ENCODE measurements around the gene LBR. TPM values are rescaled to one million over a fixed set of nuclear protein-coding genes. Genes with fewer than 3 reads are reported as not detected.
"Not testable (repeated sequence)": the region's sequence is repeated elsewhere in the genome, so short reads cannot be mapped to it uniquely, and the experiment has no call there.

Gene LBR
- total and polyA plus RNA-seq, 2 experiments from 2014 or later: 22.0 to 27.0 TPM

DNA sequence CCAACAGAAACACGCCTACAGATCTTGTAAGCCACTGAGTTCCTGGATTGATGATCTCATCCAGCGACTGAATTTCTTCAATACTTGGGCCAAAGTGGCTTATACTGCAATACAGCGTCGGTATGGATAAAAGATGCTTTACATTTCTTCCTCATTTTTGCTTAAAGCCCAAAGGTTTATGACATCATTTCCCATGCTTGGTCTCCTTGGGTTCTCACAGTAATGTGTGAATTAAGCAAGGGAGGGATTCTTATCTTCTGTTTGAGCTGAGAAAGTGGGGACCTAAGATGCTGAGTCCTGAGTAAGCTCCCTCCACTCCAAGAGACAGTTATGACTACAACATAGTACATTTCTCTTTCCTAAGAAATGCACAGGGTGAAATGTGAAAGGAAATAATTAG is 39.5 kb downstream of the LBR start:
- TF ChIP-seq, protein P1, sequence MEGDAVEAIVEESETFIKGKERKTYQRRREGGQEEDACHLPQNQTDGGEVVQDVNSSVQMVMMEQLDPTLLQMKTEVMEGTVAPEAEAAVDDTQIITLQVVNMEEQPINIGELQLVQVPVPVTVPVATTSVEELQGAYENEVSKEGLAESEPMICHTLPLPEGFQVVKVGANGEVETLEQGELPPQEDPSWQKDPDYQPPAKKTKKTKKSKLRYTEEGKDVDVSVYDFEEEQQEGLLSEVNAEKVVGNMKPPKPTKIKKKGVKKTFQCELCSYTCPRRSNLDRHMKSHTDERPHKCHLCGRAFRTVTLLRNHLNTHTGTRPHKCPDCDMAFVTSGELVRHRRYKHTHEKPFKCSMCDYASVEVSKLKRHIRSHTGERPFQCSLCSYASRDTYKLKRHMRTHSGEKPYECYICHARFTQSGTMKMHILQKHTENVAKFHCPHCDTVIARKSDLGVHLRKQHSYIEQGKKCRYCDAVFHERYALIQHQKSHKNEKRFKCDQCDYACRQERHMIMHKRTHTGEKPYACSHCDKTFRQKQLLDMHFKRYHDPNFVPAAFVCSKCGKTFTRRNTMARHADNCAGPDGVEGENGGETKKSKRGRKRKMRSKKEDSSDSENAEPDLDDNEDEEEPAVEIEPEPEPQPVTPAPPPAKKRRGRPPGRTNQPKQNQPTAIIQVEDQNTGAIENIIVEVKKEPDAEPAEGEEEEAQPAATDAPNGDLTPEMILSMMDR (IDR thresholded peaks at IDR 0.05; ENCODE audit: low read depth, low read length): no peak
- no peak overlapping the region for H3K4me3 ChIP-seq
- no peaks in the 10 kb centered on the region for H3K9me3 ChIP-seq (ENCODE audit: low read depth)
- H3K36me3 ChIP-seq: no peaks in the 10 kb centered on the region
- no peaks in the 10 kb centered on the region for H3K4me1 ChIP-seq (ENCODE audit: low read depth)
- peak in 1 of 2 donors; percentile 45 for DNase-seq (ENCODE audit: low read depth in 1 of 2, low spot score in 1 of 2)
- H3K27ac ChIP-seq: no peak overlapping the region
- H3K27me3 ChIP-seq: no peaks in the 10 kb centered on the region

DNA sequence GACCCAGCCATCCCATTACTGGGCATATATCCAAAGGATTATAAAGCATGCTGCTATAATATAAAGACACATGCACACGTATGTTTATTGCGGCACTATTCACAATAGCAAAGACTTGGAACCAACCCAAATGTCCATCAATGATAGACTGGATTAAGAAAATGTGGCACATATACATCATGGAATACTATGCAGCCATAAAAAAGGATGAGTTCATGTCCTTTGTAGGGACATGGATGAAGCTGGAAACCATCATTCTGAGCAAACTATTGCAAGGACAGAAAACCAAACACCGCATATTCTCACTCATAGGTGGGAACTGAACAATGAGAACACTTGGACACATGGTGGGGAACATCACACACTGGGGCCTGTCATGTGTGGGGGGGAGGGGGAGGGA is 41.0 kb downstream of the LBR start:
- DNase-seq (ENCODE audit: low read depth in 1 of 2, low spot score in 1 of 2); H3K9me3 ChIP-seq (ENCODE audit: low read depth); H3K4me3 ChIP-seq; H3K36me3 ChIP-seq; H3K27ac ChIP-seq; H3K4me1 ChIP-seq (ENCODE audit: low read depth); H3K27me3 ChIP-seq: not testable (repeated sequence)

DNA sequence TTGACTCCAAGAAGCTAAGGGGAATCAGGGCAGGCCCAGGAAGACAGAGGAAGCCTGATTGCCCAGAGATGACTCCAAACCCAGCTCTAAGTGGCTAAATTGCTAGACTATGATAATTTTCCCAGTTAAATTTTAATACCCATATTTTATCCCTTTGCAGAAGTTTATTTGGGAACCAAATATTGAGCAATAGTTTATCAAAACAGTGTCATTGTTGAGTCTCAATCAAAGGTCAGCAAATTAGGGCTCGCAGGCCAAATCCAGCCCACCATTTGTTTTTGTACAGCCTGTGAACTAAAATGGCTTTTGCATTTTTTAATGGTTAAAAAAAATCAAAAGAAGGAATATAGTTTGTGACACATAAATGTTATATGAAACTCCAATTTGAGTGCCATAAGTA is 47.1 kb downstream of the LBR start:
- no peak for DNase-seq (ENCODE audit: low read depth in 1 of 2, low spot score in 1 of 2)
- H3K36me3 ChIP-seq: no peaks in the 10 kb centered on the region
- H3K27me3 ChIP-seq: peaks cover 3% of the 10 kb centered on the region
- H3K4me3 ChIP-seq: no peak overlapping the region
- TF ChIP-seq, protein P1 (IDR thresholded peaks at IDR 0.05; ENCODE audit: low read depth, low read length): no peak
- H3K4me1 ChIP-seq (ENCODE audit: low read depth): no peaks in the 10 kb centered on the region
- no peaks in the 10 kb centered on the region for H3K9me3 ChIP-seq (ENCODE audit: low read depth)
- H3K27ac ChIP-seq: no peak overlapping the region

DNA sequence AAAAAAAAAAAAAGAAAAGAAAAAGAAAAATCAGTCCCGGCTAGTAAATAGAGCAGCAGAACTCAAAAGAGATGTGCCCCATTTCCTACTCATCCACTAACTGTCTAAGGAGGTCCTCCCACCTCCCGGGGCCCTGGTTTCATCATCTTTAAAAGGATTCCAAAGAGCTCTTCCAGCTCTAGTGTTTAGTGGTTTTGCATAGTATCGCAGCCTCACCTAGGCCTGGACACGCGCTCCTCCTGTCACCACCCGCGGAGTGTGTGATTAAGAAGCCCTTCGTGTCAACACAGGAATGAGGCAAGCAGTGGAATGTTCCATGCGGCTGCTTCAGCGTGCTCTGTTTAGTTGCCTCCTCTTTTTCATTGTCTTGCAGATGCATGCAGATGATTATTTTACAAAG is 49.0 kb downstream of the LBR start:
- no peaks in the 10 kb centered on the region for H3K4me1 ChIP-seq (ENCODE audit: low read depth)
- H3K9me3 ChIP-seq (ENCODE audit: low read depth): no peaks in the 10 kb centered on the region
- peaks cover 3% of the 10 kb centered on the region for H3K27me3 ChIP-seq
- H3K4me3 ChIP-seq: no peak overlapping the region
- TF ChIP-seq, protein P1 (IDR thresholded peaks at IDR 0.05; ENCODE audit: low read depth, low read length): no peak
- H3K27ac ChIP-seq: no peak overlapping the region
- no peaks in the 10 kb centered on the region for H3K36me3 ChIP-seq
- DNase-seq (ENCODE audit: low read depth in 1 of 2, low spot score in 1 of 2): peak; percentile 78 to 86

DNA sequence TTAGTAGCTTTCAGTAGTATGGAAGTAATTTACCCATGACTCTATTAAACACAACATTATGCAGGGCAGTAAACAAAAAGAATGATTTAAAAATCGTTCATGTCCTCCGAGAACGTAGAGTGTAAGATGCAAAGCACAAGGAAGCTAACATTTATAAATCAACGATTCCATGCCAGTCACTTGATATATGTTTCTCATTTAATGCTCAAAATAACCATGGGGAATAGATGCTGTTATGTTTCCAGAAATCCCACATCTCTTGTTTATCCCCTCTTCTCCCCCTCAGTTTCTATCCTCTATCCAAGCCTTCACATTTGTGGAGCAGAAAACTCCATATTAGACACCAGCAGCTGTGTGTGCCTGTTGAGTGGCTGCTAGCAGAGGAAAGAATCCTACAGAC is 52.8 kb downstream of the LBR start:
- TF ChIP-seq, protein P1 (IDR thresholded peaks at IDR 0.05; ENCODE audit: low read depth, low read length): no peak
- peaks cover 3% of the 10 kb centered on the region for H3K27me3 ChIP-seq
- H3K36me3 ChIP-seq: no peaks in the 10 kb centered on the region
- no peak for DNase-seq (ENCODE audit: low read depth in 1 of 2, low spot score in 1 of 2)
- no peaks in the 10 kb centered on the region for H3K9me3 ChIP-seq (ENCODE audit: low read depth)
- H3K27ac ChIP-seq: no peak overlapping the region
- no peaks in the 10 kb centered on the region for H3K4me1 ChIP-seq (ENCODE audit: low read depth)
- no peak overlapping the region for H3K4me3 ChIP-seq

DNA sequence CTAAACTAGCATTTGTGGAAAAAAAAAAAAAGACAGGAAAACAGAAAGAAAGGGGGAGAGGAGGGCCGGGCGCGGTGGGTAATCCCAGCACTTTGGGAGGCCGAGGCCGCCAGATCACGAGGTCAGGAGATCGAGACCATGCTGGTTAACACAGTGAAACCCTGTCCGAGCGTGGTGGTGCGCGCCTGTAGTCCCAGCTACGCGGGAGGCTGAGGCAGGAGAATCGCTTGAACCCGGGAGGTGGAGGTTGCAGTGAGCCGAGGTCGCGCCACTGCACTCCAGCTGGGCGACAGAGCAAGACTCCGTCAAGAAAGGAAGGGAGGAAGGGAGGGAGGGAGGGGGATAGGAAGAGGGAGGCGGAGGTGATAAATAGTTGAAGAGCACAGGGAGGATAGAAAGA is 54.7 kb downstream of the LBR start:
- H3K4me3 ChIP-seq: no peak overlapping the region
- H3K36me3 ChIP-seq: no peaks in the 10 kb centered on the region
- DNase-seq (ENCODE audit: low read depth in 1 of 2, low spot score in 1 of 2): no peak
- TF ChIP-seq, protein P1 (IDR thresholded peaks at IDR 0.05; ENCODE audit: low read depth, low read length): no peak
- no peaks in the 10 kb centered on the region for H3K9me3 ChIP-seq (ENCODE audit: low read depth)
- H3K4me1 ChIP-seq (ENCODE audit: low read depth): no peaks in the 10 kb centered on the region
- H3K27ac ChIP-seq: no peak overlapping the region
- peaks cover 3% of the 10 kb centered on the region for H3K27me3 ChIP-seq

Measured in cardiac muscle cell (in vitro differentiated cells and primary cell).